Head of caudate nucleus (tissue), 42 donors: ENCODE data around the gene VIT.
"Not testable (repeated sequence)": the region's sequence is repeated elsewhere in the genome, so short reads cannot be mapped to it uniquely, and the experiment has no call there.

Experiments
- DNase-seq, 42 donors: peaks; one replicate each; pipeline versions ENCODE4 v3.0.0 to v3.0.0-alpha.2; 2020 to 2021; ENCODE audit warnings: mixed read lengths in 7 of 42
- intact Hi-C: fragments of 100-400 bp; cut with DNase I; formaldehyde crosslinking; loops from one replicate; pipeline ENCODE4 v1.15.0; 2022

VIT gene

DNA sequence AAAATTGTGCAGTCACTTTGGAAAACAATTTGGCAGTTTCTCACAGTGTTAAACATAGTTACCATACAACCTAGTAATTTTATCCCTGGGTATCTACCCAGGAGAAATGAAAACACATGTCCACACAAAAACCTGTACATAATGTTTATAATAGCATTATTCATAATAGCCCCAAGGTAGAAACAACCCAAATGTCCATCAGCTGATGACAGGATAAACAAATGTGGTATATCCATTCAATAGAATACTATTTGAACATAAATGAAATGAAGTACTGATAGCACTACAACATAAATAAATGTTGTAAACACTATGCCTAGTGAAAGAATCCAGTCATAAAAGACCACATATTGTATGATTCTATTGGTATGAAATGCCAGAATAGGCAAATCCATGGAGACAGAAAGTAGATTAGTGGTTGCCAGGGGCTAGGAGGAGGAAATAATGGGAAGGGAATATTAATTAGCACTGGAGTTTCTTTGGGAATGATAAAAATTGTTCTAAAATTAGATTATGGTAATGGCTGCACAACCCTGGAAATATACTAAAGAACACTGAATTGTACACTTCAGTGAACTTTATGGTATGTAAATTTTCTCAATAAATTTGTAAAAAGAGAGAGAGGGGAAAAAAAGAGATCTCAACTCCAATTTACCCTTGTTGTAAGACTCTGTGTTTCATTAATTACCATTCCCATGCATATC lies 20.8 kb upstream of the VIT start:
- DNase-seq, result no peak
- intact Hi-C loops, result no loop called here

DNA sequence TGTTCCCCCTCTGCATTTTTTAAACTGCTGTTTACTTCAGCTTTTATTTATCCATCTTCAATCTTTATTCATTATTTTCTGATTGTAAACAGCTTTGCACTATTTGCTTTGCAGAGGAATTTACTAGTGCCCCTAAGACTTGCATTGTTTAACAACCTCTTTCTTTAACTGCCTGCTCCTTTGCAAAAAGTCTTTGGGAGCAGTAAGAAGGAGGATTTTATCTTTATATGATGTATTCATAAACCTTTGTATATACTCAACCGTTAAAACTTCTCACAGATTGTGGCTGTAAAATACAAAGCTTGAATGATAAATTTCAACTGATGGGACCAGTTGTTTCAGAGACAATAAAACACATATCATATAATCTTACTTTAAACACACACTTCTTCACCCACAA lies 20.1 kb upstream of the VIT start:
- no peak for DNase-seq
- intact Hi-C loops, result no loop called here

- intact Hi-C loops, result no loop called here
- no peak for DNase-seq
Measured at GRCh38 chr2:36677386-36677785, 19.1 kb upstream of the VIT start.

- no peak for DNase-seq
- intact Hi-C loops, result no loop called here
Measured at GRCh38 chr2:36677996-36678605, 18.4 kb upstream of the VIT start.

DNA sequence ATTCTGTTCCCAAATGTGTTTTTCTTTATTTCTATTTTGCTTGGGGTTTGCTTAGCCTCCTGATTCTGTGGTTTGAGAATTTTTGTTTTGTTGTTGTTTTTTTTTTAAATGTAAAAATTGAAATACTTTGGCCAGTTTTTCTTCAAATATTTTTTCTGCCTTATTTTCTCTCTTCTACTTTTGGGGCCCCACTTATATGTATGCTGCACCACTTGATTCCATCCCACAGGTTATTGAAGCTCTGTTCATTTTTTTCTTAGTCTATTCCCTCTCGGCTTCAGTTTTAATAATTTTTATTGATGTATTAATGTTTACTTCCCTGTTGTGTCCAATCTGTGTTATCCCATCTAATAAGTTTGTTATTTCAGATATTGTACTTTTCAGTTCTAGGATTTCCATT lies 17.7 kb upstream of the VIT start:
- intact Hi-C loops, result no loop called here
- DNase-seq, result no peak

DNA sequence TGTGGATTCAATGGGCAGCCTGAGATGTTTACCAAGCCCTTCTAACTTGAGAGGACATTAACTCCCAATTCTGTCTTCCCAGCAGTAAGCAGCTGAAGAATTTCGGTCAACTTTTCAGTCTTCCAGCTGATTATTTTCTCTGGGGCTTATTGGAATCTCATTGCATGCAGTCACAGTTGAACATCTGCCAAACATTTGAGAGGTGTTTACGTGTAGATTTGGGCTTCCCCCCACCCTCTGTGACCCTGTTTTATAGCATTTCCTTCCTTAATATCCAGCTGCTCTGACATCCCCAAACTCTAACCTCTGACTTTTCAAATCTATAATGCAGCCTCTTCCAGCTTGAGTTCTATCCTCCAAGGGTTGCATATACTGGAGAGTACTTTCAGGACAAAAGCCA lies 16.5 kb upstream of the VIT start:
- DNase-seq, result no peak
- intact Hi-C loops, result no loop called here

DNA sequence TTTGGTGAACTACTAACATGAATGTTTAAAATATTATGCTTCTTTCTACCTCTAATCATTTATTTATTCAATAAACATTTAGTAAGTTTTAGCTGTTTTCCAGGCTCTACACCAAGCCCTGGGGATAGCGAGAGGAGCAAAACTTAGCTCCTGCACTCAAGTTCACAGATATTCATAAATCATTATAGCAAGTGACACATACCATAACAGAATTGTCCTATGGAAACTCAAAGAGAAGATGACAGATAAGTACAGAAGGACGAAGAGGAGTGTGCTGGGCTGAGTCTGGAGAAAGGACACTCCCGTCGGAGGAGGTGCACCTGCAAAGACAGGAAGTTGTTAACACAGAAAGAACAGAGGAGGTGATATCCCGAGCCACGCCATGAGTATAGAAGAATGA lies 13.9 kb upstream of the VIT start:
- no peak for DNase-seq
- intact Hi-C loops, result no loop called here

DNA sequence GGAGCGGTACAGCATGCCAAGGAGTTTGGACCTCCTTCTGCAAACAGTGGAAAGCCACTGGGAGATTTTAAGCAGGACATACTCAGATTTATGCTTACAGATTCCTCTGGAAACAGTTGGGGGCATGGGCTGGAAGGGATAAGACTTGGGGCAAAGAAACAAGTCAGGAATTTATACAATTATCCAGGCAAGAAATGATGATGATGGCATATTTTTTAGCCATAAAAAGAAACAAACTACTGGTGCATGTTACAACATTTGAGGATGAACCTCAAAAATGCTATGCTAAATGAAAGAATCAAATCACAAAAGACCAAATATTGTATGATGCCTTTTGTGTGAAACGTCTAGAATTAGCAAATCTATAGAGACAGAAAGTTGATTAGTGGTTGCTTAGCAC lies 13.5 kb upstream of the VIT start:
- DNase-seq, result no peak
- intact Hi-C loops, result no loop called here

DNA sequence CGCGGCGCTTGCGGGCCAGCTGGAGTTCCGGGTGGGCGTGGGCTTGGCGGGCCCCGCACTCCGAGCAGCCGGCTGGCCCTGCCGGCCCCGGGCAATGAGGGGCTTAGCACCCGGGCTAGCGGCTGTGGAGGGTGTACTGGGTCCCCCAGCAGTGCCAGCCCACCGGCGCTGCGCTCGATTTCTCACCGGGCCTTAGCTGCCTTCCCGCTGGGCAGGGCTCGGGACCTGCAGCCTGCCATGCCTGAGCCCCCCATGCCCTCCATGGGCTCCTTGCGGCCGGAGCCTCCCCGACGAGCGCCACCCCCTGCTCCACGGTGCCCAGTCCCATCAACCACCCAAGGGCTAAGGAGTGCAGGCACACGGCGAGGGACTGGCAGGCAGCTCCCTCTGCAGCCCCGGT lies 8.2 kb upstream of the VIT start:
- intact Hi-C loops, DNase-seq: not testable (repeated sequence)

GRCh38 chr2:36689013-36689412 lies 7.5 kb upstream of the VIT start:
- intact Hi-C loops, DNase-seq: not testable (repeated sequence)

- intact Hi-C loops, result no loop called here
- DNase-seq, result no peak
Measured at GRCh38 chr2:36692121-36692520, 4.4 kb upstream of the VIT start.

DNA sequence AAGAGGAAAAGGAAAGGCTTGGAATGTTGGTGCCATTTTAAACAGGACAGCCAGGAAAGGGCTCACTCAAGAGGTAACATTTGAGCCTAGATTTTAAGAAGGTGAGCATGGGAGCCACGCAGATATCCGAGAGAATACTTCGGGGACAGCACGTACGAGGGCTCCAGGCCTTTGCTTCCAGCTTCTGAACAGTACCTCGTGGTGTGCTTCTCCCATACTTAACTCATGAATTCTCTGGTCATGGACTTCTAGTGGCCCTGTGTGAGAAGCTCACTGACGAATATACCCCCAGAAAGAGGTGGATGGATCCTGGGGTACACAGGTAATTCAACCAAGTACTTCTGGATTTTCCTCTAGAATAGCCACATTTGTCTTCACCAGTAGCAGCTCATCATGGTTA lies 2.7 kb upstream of the VIT start:
- intact Hi-C loops, result no loop called here
- no peak for DNase-seq

GRCh38 chr2:36695746-36696415 lies 626 bp upstream of the VIT start:
- intact Hi-C loops, result no loop called here
- no peak for DNase-seq

DNA sequence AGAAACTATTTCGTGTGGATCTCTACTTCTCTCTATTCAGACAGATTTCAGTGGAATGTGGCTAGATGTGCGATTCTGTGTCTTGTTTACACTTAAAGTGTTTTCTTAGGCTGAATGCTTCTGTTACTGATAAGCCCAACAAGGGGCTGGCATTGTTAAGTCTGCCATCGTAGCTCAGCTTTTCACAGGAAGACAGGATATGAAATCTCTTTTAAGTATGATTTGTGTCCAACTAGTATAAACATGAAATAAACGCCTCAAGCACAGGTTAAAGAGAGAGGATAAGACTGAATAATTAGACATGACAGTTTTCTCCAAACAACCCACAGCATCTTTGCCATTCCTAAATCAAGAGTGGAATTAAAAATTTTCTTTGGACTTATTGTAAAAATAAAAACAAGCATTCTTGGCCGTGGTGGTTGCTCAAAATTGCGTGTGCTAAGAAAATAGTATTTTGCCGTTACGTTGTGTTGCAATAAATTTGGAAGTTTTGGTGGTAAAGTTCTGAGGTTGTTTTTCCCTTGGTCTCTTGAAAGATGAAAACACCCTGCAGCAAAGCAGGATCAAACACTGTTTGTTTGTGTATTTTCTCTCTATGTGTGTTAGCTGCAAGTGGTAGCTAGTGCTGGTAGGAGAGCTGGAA lies 1.0 kb downstream of the VIT start:
- no peak for DNase-seq
- intact Hi-C loops, result no loop called here

DNA sequence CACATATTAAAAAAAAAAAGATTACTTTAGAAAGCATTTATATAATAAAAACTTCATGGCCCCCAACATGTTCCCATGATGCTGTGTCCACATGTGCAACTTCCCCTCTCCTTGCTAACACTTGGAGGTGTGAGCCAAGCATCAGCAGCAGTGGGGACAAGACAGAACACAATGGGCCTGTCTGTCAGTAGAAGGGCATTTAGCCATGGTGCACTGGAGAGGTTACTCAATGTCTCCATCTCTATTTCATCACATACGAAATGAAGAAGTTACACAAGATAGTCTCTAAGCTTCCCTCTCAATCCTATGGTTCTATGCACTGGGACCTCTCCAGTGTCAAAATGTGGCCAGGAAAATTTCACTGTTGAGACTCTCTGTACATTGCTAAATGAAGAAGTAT lies 2.5 kb downstream of the VIT start:
- intact Hi-C loops, result no loop called here
- no peak for DNase-seq

DNA sequence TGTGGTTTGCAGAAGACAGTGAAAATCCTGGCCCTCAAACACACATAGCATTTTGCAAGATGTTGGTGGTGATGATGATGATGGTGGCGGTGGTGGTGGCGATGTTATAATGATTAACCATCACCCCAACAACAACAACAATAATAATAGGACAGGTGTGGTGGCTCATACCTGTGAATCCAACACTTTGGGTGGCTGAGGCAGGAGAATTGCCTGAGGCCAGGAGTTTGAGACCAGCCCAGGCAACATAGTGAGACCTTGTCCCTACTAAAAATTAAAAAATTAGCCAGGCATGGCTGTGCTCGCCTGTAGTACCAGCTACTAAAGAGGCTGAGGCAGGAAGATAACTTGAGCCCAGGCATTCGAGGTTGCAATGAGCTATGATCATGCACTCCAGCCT lies 3.8 kb downstream of the VIT start:
- DNase-seq, result no peak
- intact Hi-C loops, result no loop called here

DNA sequence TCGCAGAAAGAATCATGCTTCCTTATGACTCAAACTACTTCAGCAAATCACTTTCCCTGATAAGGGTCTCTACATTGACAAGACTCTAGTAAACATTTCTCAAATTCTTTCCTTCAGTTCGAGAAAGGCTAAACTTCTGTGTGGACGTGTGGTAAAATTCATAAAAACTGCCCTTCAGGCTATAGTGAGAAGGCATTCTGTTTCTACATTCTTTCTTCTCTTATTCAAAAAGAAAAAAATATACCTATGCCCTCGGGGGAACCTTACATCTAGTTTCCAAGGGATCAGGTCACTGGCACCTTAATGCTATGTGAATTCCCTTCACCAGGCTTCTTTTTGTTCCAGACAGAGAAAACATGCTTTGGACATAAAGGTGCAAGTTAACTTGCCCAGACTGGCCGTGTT lies 4.9 kb downstream of the VIT start:
- intact Hi-C loops, result no loop called here
- DNase-seq, result no peak

GRCh38 chr2:36701918-36702317 lies 5.4 kb downstream of the VIT start:
- no peak for DNase-seq

GRCh38 chr2:36702781-36703180 lies 6.3 kb downstream of the VIT start:
- intact Hi-C loops, result no loop called here
- DNase-seq, result no peak

More at GRCh38 chr2:36701918-36702317, 5.4 kb downstream of the VIT start:
- intact Hi-C loops, result no loop called here

DNA sequence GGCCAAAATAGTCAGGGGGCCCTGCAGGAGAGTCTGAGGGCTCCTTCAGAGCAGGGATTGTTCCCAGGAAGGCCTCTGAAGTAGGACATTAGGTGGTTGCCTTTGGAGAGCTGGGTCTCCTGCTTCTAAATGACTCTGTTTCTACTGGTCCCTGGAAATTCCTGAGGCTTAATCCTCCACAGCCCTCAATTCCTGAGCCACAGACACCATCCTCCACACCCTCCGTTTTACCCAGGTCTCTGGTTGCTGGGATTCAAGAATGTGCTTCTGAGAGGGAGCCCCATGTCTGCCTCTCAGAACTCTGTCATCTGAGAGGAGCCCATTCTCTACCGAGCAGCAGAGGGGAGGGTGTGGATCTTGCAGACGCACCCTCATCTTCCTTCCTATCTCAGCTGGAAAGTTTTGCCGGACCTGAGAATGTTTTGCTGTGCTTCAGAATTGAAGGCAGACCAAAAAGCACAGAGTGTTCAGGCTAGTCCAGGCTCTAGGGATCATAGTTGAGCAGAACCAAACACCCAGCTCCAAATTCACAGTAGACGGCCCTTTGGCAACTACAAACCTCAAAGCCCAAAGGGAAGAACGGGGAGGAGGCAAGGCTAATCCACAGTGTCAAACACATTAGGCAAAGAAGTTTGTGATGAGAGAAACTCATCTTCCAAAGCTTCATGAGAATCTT lies 8.1 kb downstream of the VIT start:
- no peak for DNase-seq
- intact Hi-C loops, result no loop called here
